Nephron (organoid): ENCODE results near the gene GAL3ST2.

Experiments
- H3K27ac Mint-ChIP-seq, 3 experiments: 2 replicates each; pipeline ENCODE4 v1.8.0; 2020; ENCODE audit warnings: mixed read lengths in 3 of 3, mild to moderate bottlenecking in 2 of 3, moderate library complexity in 1 of 3
- H3K27me3 Mint-ChIP-seq: 2 replicates; pipeline ENCODE4 v1.8.0; 2021; ENCODE audit warnings: low read depth, mild to moderate bottlenecking, moderate library complexity, mixed read lengths
- H3K36me3 Mint-ChIP-seq: 2 replicates; pipeline ENCODE4 v1.8.0; 2020; ENCODE audit warnings: low read depth, mixed read lengths
- H3K4me1 Mint-ChIP-seq: 2 replicates; pipeline ENCODE4 v1.8.0; 2020; ENCODE audit warnings: mixed read lengths
- H3K4me3 Mint-ChIP-seq, 3 experiments: 2 replicates each; pipeline ENCODE4 v1.8.0; 2020; ENCODE audit warnings: mild to moderate bottlenecking in 3 of 3, mixed read lengths in 3 of 3, moderate library complexity in 2 of 3
- H3K9me3 Mint-ChIP-seq: 2 replicates; pipeline ENCODE4 v1.8.0; 2020; ENCODE audit warnings: mixed read lengths
- CTCF ChIP-seq, 3 experiments: fragments of 200-600 bp; sonication (generic); IDR thresholded peaks; one replicate each; pipeline ENCODE4 v1.5.0; 2021; ENCODE audit warnings: antibody characterized with exemption in 3 of 3; ENCODE audit not compliant: unreplicated experiment in 3 of 3

The GAL3ST2 gene

GRCh38 chr2:241842067-241842415, 65.4 kb downstream of the GAL3ST2 start:
- Mint-ChIP-seq H3K9me3 (no peaks in the 10 kb centered on the region), H3K4me3 (no peak overlapping the region), H3K27ac (no peak overlapping the region), H3K27me3 (peaks cover 24% of the 10 kb centered on the region), H3K36me3 (no peaks in the 10 kb centered on the region), H3K4me1 (peaks cover 38% of the 10 kb centered on the region)
- TF ChIP-seq CTCF (IDR thresholded peaks at IDR 0.05; ENCODE audit: unreplicated experiment in 3 of 3), result no peak

DNA sequence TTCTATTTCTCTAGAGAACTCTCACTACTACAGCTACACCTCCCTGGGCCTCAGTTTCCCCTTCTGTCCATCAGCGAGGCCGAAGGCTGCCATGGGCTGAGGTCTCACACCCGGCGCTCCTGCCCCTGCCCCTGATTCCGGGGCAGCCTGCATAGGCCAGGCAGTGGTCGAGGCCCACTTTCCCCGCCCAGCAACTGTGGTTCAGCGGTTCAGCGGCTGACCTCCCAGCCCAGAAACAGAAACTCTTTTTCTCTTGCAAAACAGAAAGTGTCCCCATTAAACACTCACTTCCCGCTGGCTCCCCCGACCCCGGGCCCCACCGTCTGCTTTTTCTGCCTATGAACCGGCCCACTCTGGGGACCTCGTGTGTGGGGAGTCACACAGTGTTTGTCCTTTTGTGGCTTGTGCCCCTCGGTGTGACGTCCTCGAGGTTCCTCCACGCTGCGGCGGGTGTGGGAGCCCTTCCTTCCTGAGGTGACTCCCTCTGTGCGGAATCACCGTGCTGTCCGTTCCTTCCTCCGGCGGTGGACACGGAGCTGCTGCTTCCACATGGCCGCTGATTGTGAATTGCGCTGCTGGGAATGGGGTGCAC, 66.1 kb downstream of the GAL3ST2 start:
- Mint-ChIP-seq H3K27ac (peak overlapping the region in 2 of 3 experiments; percentile 59 to 70), H3K9me3 (no peaks in the 10 kb centered on the region), H3K27me3 (peaks cover 22% of the 10 kb centered on the region), H3K4me1 (peaks cover 34% of the 10 kb centered on the region), H3K36me3 (no peaks in the 10 kb centered on the region), H3K4me3 (peak overlapping the region; percentile 45 to 68 (median 67))
- TF ChIP-seq CTCF (IDR thresholded peaks at IDR 0.05; ENCODE audit: unreplicated experiment in 3 of 3), result no peak

GRCh38 chr2:241843321-241844065, 66.9 kb downstream of the GAL3ST2 start:
- Mint-ChIP-seq H3K4me3 (peak overlapping the region; percentile 45 to 68 (median 67)), H3K9me3 (no peaks in the 10 kb centered on the region), H3K27me3 (peaks cover 22% of the 10 kb centered on the region), H3K4me1 (peaks cover 33% of the 10 kb centered on the region), H3K36me3 (no peaks in the 10 kb centered on the region), H3K27ac (peak overlapping the region in 2 of 3 experiments; percentile 59 to 70)
- no peak for TF ChIP-seq CTCF (IDR thresholded peaks at IDR 0.05; ENCODE audit: unreplicated experiment in 3 of 3)

- TF ChIP-seq CTCF (IDR thresholded peaks at IDR 0.05; ENCODE audit: unreplicated experiment in 3 of 3), result no peak
- Mint-ChIP-seq H3K9me3 (no peaks in the 10 kb centered on the region), H3K36me3 (no peaks in the 10 kb centered on the region), H3K4me1 (peaks cover 30% of the 10 kb centered on the region), H3K27me3 (peaks cover 22% of the 10 kb centered on the region), H3K4me3 (peak overlapping the region; percentile 72 to 79 (median 75)), H3K27ac (no peak overlapping the region)
Observed at GRCh38 chr2:241844066-241844728, 67.6 kb downstream of the GAL3ST2 start.

DNA sequence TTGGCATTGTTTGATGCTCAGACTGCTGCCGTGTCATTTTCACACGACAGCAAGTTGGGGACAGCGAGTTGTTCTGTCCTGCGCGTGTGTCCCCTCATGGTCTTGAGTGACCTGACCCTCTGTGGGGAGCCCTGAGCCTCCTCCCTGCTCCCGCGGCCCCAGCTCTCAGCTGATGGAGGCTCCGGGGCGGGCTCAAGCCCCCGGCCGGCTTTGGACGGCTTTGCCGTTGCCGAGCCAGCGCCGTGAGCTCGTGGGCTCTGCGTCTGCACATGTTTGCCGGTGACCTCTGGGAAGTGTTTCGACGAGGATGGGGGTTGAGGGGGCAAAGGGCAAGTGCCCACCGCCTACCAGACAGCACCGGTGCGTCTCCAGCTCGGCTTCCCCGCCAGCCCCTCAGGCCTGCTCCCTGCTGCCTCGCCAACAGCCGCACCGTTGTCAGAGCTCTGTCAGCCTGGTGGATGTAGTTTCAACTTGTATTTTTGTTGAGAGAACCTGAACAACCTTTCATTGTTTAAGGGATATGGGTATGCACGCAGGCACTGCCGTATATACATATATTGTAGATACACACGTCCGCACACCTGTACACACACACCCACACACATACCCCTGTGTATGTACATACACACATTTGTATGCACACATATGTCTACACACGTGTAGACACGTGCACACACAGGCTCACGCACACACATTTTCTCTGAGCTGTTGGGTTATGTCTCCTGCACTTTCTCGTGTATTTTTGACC, 68.4 kb downstream of the GAL3ST2 start:
- peaks cover 22% of the 10 kb centered on the region for H3K27me3 Mint-ChIP-seq
- no peak for TF ChIP-seq CTCF (IDR thresholded peaks at IDR 0.05; ENCODE audit: unreplicated experiment in 3 of 3)

More for the DNA sequence above, 68.4 kb downstream of the GAL3ST2 start:
- Mint-ChIP-seq H3K4me1 (peaks cover 30% of the 10 kb centered on the region), H3K36me3 (no peaks in the 10 kb centered on the region), H3K27ac (peak overlapping the region in 2 of 3 experiments; percentile 40 to 85), H3K4me3 (peak overlapping the region; percentile 72 to 79 (median 75)), H3K9me3 (no peaks in the 10 kb centered on the region)
